ENCODE results near the gene COLQ.

COLQ gene

DNA sequence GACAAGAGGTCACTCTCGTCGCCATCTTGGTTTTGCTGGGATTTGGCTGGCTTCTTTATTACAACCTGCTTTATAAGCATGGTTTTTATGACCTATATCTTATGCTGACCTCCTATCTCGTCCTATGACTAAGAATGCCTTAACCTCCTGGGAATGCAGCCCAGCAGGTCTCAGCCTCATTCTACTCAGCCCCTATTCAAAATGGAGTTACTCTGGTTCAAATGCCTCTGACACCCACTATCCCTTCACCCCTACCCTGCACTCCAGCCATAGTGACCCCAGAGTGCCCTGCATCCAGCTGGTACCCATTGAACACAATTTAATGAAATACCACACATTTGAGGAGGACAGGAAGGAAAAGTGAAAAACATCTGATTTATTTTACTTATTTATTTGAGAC lies 117.5 kb downstream of the COLQ start:
- TF ChIP-seq, protein P1, sequence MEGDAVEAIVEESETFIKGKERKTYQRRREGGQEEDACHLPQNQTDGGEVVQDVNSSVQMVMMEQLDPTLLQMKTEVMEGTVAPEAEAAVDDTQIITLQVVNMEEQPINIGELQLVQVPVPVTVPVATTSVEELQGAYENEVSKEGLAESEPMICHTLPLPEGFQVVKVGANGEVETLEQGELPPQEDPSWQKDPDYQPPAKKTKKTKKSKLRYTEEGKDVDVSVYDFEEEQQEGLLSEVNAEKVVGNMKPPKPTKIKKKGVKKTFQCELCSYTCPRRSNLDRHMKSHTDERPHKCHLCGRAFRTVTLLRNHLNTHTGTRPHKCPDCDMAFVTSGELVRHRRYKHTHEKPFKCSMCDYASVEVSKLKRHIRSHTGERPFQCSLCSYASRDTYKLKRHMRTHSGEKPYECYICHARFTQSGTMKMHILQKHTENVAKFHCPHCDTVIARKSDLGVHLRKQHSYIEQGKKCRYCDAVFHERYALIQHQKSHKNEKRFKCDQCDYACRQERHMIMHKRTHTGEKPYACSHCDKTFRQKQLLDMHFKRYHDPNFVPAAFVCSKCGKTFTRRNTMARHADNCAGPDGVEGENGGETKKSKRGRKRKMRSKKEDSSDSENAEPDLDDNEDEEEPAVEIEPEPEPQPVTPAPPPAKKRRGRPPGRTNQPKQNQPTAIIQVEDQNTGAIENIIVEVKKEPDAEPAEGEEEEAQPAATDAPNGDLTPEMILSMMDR (conservative IDR thresholded peaks at IDR 0.05; ENCODE audit: low read depth, low read length): no peak
- H3K4me3 ChIP-seq (ENCODE audit: low read depth, low read length): no peak overlapping the region
- DNase-seq (ENCODE audit: low read depth): no peak

DNA sequence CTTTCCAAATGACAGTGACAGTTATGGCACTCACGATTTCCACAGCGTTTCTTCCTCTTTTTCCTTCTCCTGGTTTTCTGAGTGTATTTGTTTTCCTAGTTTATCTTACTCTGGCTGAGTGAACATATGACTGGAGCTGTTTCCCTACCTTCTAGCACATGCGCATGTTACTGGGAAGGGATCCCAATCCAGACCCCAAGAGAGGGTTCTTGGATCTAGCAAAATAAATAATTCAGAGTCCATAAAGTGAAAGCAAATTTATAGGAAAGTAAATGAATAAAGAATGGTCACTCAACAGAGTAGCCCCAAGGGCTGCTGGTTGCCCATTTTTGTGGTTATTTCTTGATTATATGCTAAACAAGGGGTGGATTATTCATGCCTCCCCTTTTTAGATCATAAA lies 118.0 kb downstream of the COLQ start:
- TF ChIP-seq, protein P1 (conservative IDR thresholded peaks at IDR 0.05; ENCODE audit: low read depth, low read length): no peak
- no peak overlapping the region for H3K4me3 ChIP-seq (ENCODE audit: low read depth, low read length)
- DNase-seq (ENCODE audit: low read depth): no peak

DNA sequence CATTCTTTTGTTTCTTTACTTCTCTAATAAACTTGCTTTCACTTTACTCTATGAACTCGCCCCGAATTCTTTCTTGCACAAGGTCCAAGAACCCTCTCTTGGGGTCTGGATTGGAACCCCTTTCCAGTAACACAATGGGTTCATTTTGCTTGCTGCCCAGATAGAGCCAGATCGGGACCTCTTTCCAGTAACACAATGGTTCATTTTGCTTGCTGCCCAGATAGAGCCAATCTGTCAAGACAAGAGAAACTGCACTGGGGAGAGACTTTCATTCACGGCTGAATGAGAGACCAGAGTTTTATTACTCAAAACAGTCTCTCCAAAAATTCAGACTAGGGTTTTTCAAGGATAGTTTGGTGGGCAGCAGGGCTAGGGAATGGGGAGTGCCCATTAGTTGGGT lies 119.6 kb downstream of the COLQ start:
- TF ChIP-seq, protein P1 (conservative IDR thresholded peaks at IDR 0.05; ENCODE audit: low read depth, low read length): no peak
- DNase-seq (ENCODE audit: low read depth): no peak
- H3K4me3 ChIP-seq (ENCODE audit: low read depth, low read length): no peak overlapping the region
